Testis (tissue), 3 donors: ENCODE measurements around the gene CCDC106. TPM values are rescaled to one million over a fixed set of nuclear protein-coding genes. Genes with fewer than 3 reads are reported as not detected.

Experiments
- DNase-seq: peaks from one replicate; pipeline ENCODE4 v3.0.0-alpha.2; 2019
- H3K27ac ChIP-seq, 2 donors: fragments of 200-600 bp; sonication (generic); one replicate each; pipeline ENCODE4 v1.5.1; 2019
- H3K27me3 ChIP-seq: fragments of 200-600 bp; sonication (generic); one replicate; pipeline ENCODE4 v1.5.1; 2019
- H3K36me3 ChIP-seq: fragments of 200-600 bp; sonication (generic); one replicate; pipeline ENCODE4 v1.5.1; 2017; ENCODE audit warnings: low read depth; ENCODE audit errors: missing control alignments
- H3K4me1 ChIP-seq: fragments of 200-600 bp; sonication (generic); one replicate; pipeline ENCODE4 v1.5.1; 2019
- H3K4me3 ChIP-seq, 2 donors: fragments of 200-600 bp; sonication (generic); one replicate each; pipeline ENCODE4 v1.5.1; 2017 to 2019
- H3K9me3 ChIP-seq: fragments of 200-600 bp; sonication (generic); one replicate; pipeline ENCODE4 v1.5.1; 2017
- CTCF ChIP-seq, 3 experiments: fragments of 450-650 bp in 2 of 3; fragments of 200-600 bp in 1 of 3; sonication (generic) in 1 of 3; IDR thresholded peaks; one replicate each; pipeline ENCODE4 v1.5.1; 2016 to 2019; ENCODE audit warnings: antibody characterized with exemption in 3 of 3, mild to moderate bottlenecking in 2 of 3, moderate library complexity in 1 of 3
- POLR2A ChIP-seq: fragments of 450-650 bp; IDR thresholded peaks from one replicate; pipeline ENCODE4 v1.6.1; 2017; ENCODE audit warnings: antibody characterized with exemption, mild to moderate bottlenecking, moderate library complexity
- WGBS, 2 donors: methylation state at CpG; one replicate each; pipeline ENCODE4 v1.1.5; 2018; 5-methylcytosine and 5-hydroxymethylcytosine counted together
- intact Hi-C: fragments of 100-400 bp; cut with DNase I; formaldehyde crosslinking; loops from one replicate; pipeline ENCODE4 v1.15.1; 2023; ENCODE audit warnings: low total_unique reads
- polyA plus RNA-seq: library from polyadenylated mRNA; stranded (reverse); fragments of 350-450 nt; fragmentation: Illumina TruSeq; extraction: RNeasy Lipid Tissue Mini Kit (QIAGEN cat#74804); gene quantifications from one replicate; pipeline ENCODE4 v1.2.3, GENCODE V29; 2014; ENCODE audit warnings: low read depth, low replicate concordance; ENCODE audit not compliant: insufficient read depth
- total RNA-seq, 2 donors: library from RNA; depleted of rRNA; stranded (reverse); fragments of >200 nt; gene quantifications; one replicate each; pipeline ENCODE4 v1.2.3, GENCODE V29; 2016

Gene CCDC106
- total and polyA plus RNA-seq, 3 donors from 2014 or later = 34.5 to 84.9 (median 57.0) TPM

GRCh38 chr19:55666343-55667005, 18.5 kb downstream of the CCDC106 start:
- H3K27me3 ChIP-seq = no peaks in the 10 kb centered on the region
- 83 to 88% methylated on average over 12 of the region's 12 CpGs for WGBS, 2 donors
- TF ChIP-seq POLR2A (no peak), CTCF (IDR thresholded peaks at IDR 0.05) (no peak)
- no peaks in the 10 kb centered on the region for H3K36me3 ChIP-seq
- intact Hi-C loops = no loop called here
- DNase-seq = no peak
- H3K4me1 ChIP-seq = peaks cover 21% of the 10 kb centered on the region
- H3K27ac ChIP-seq = no peak overlapping the region
- H3K4me3 ChIP-seq = no peak overlapping the region
- no peaks in the 10 kb centered on the region for H3K9me3 ChIP-seq

- TF ChIP-seq POLR2A (no peak), CTCF (IDR thresholded peaks at IDR 0.05) (no peak)
- no peak overlapping the region for H3K4me3 ChIP-seq
- no peaks in the 10 kb centered on the region for H3K9me3 ChIP-seq
- intact Hi-C loops = no loop called here
- 86 to 100% methylated on average over 3 to 4 of the region's 4 CpGs for WGBS, 2 donors
- no peaks in the 10 kb centered on the region for H3K27me3 ChIP-seq
- peaks cover 23% of the 10 kb centered on the region for H3K4me1 ChIP-seq
- no peak for DNase-seq
- no peaks in the 10 kb centered on the region for H3K36me3 ChIP-seq
- H3K27ac ChIP-seq = no peak overlapping the region
Measured at GRCh38 chr19:55667006-55667381, 19.0 kb downstream of the CCDC106 start.

- no peak overlapping the region for H3K27ac ChIP-seq
- no peak for DNase-seq
- whole genome bisulfite sequencing, 2 donors = 69 to 74% methylated on average over 9 to 12 of the region's 12 CpGs
- H3K4me1 ChIP-seq = peaks cover 20% of the 10 kb centered on the region
- no peaks in the 10 kb centered on the region for H3K36me3 ChIP-seq
- H3K4me3 ChIP-seq = no peak overlapping the region
- intact Hi-C loops = no loop called here
- TF ChIP-seq CTCF (IDR thresholded peaks at IDR 0.05) (no peak), POLR2A (no peak)
- H3K27me3 ChIP-seq = no peaks in the 10 kb centered on the region
- H3K9me3 ChIP-seq = no peaks in the 10 kb centered on the region
Measured at GRCh38 chr19:55667511-55667910, 19.5 kb downstream of the CCDC106 start.

GRCh38 chr19:55667958-55668357, 19.9 kb downstream of the CCDC106 start:
- Histone ChIP-seq H3K4me1 (peaks cover 22% of the 10 kb centered on the region), H3K36me3 (no peaks in the 10 kb centered on the region), H3K4me3 (no peak overlapping the region), H3K27ac (no peak overlapping the region), H3K27me3 (no peaks in the 10 kb centered on the region), H3K9me3 (no peaks in the 10 kb centered on the region)
- TF ChIP-seq POLR2A = no peak
- TF ChIP-seq CTCF (IDR thresholded peaks at IDR 0.05) = no peak
- 53 to 69% methylated on average over 3 to 11 of the region's 11 CpGs for WGBS, 2 donors
- DNase-seq = no peak
- intact Hi-C loops = no loop called here
